Trophoblast cell (in vitro differentiated cells and primary cell): ENCODE measurements around the gene LRPPRC. TPM values are rescaled to one million over a fixed set of nuclear protein-coding genes. Genes with fewer than 3 reads are reported as not detected.
A peak's percentile ranks its signal among the peaks of the same experiment; 100 is the strongest.

Experiments
- DNase-seq, 2 donors: peaks; one replicate each; pipeline ENCODE4 v3.0.0-alpha.2; 2016
- H2AFZ ChIP-seq: 2 replicates; pipeline ENCODE4 v1.6.1; 2013; ENCODE audit warnings: low read length, moderate library complexity, mild to moderate bottlenecking; ENCODE audit not compliant: insufficient read depth, poor library complexity
- H2AK5ac ChIP-seq: 2 replicates; pipeline ENCODE4 v1.6.1; 2013; ENCODE audit warnings: mild to moderate bottlenecking, low read length
- H2BK120ac ChIP-seq: 2 replicates; pipeline ENCODE4 v1.6.1; 2013; ENCODE audit warnings: low read length, mild to moderate bottlenecking, moderate library complexity; ENCODE audit not compliant: insufficient read depth, poor library complexity
- H2BK12ac ChIP-seq: 2 replicates; pipeline ENCODE4 v1.6.1; 2013; ENCODE audit warnings: mild to moderate bottlenecking, low read length, moderate library complexity
- H2BK5ac ChIP-seq: 2 replicates; pipeline ENCODE4 v1.6.1; 2013; ENCODE audit warnings: low read length, low read depth, moderate library complexity, mild to moderate bottlenecking; ENCODE audit not compliant: poor library complexity
- H3K14ac ChIP-seq: 2 replicates; pipeline ENCODE4 v1.6.1; 2013; ENCODE audit warnings: mild to moderate bottlenecking, low read length
- H3K18ac ChIP-seq: 2 replicates; pipeline ENCODE4 v1.6.1; 2013; ENCODE audit warnings: mild to moderate bottlenecking, low read length
- H3K23ac ChIP-seq: 2 replicates; pipeline ENCODE4 v1.6.1; 2013; ENCODE audit warnings: low read length
- H3K27ac ChIP-seq: 2 replicates; pipeline ENCODE4 v1.5.1; 2013; ENCODE audit warnings: low read depth, mild to moderate bottlenecking, inconsistent platforms, low read length, moderate library complexity
- H3K27me3 ChIP-seq: 2 replicates; pipeline ENCODE4 v1.6.1; 2013; ENCODE audit warnings: inconsistent platforms, mild to moderate bottlenecking, low read length, moderate library complexity; ENCODE audit not compliant: insufficient read depth
- H3K36me3 ChIP-seq, 2 experiments: 1 replicate in 1 of 2; 2 replicates in 1 of 2; pipeline ENCODE4 v1.6.1; 2013; ENCODE audit warnings: low read length in 2 of 2, mild to moderate bottlenecking in 2 of 2, moderate library complexity in 1 of 2; ENCODE audit not compliant: insufficient read depth in 2 of 2, control insufficient read depth in 1 of 2
- H3K4ac ChIP-seq: 2 replicates; pipeline ENCODE4 v1.6.1; 2013; ENCODE audit warnings: low read depth, mild to moderate bottlenecking, low read length, moderate library complexity
- H3K4me1 ChIP-seq, 2 experiments: 1 replicate in 1 of 2; 2 replicates in 1 of 2; pipeline ENCODE4 v1.6.1; 2013; ENCODE audit warnings: low read length in 2 of 2, mild to moderate bottlenecking in 2 of 2, moderate library complexity in 1 of 2; ENCODE audit not compliant: insufficient read depth in 2 of 2, control insufficient read depth in 1 of 2
- H3K4me2 ChIP-seq: 2 replicates; pipeline ENCODE4 v1.6.1; 2013; ENCODE audit warnings: inconsistent platforms, mild to moderate bottlenecking, low read length, moderate library complexity
- H3K4me3 ChIP-seq: 2 replicates; pipeline ENCODE4 v1.5.1; 2013; ENCODE audit warnings: mild to moderate bottlenecking, low read depth, low read length, inconsistent platforms
- H3K79me1 ChIP-seq: one replicate; pipeline ENCODE4 v1.6.1; 2013; ENCODE audit warnings: low read length
- H3K79me2 ChIP-seq: 2 replicates; pipeline ENCODE4 v1.6.1; 2013; ENCODE audit warnings: low read length, mild to moderate bottlenecking; ENCODE audit not compliant: control insufficient read depth, insufficient read depth, poor library complexity
- H3K9ac ChIP-seq: 2 replicates; pipeline ENCODE4 v1.6.1; 2013; ENCODE audit warnings: mild to moderate bottlenecking, low read length
- H3K9me3 ChIP-seq: 2 replicates; pipeline ENCODE4 v1.6.1; 2013; ENCODE audit warnings: low read depth, mild to moderate bottlenecking, control low read depth, inconsistent platforms, low read length; ENCODE audit not compliant: insufficient read depth
- H4K12ac ChIP-seq: 2 replicates; pipeline ENCODE4 v1.6.1; 2013; ENCODE audit warnings: low read depth, mild to moderate bottlenecking, low read length, moderate library complexity
- H4K8ac ChIP-seq: 2 replicates; pipeline ENCODE4 v1.6.1; 2013; ENCODE audit warnings: low read depth, mild to moderate bottlenecking, low read length, moderate library complexity
- H4K91ac ChIP-seq: one replicate; pipeline ENCODE4 v1.6.1; 2013; ENCODE audit warnings: low read depth, mild to moderate bottlenecking, low read length, moderate library complexity
- WGBS: extraction: QIAGEN DNeasy Blood & Tissue Kit; methylation state at CpG from one replicate; pipeline ENCODE4 v1.1.7; 2013; ENCODE audit warnings: missing lambda C conversion rate; ENCODE audit not compliant: insufficient read length, insufficient coverage; ENCODE audit errors: extremely low coverage; 5-methylcytosine and 5-hydroxymethylcytosine counted together
- polyA plus RNA-seq: library from polyadenylated mRNA; stranded (reverse); fragments of 200-250 nt; gene quantifications from 2 replicates; pipeline ENCODE4 v1.2.3, GENCODE V29; 2013

The LRPPRC gene
- 84.1 and 86.8 TPM in 2 replicates for polyA plus RNA-seq

DNA sequence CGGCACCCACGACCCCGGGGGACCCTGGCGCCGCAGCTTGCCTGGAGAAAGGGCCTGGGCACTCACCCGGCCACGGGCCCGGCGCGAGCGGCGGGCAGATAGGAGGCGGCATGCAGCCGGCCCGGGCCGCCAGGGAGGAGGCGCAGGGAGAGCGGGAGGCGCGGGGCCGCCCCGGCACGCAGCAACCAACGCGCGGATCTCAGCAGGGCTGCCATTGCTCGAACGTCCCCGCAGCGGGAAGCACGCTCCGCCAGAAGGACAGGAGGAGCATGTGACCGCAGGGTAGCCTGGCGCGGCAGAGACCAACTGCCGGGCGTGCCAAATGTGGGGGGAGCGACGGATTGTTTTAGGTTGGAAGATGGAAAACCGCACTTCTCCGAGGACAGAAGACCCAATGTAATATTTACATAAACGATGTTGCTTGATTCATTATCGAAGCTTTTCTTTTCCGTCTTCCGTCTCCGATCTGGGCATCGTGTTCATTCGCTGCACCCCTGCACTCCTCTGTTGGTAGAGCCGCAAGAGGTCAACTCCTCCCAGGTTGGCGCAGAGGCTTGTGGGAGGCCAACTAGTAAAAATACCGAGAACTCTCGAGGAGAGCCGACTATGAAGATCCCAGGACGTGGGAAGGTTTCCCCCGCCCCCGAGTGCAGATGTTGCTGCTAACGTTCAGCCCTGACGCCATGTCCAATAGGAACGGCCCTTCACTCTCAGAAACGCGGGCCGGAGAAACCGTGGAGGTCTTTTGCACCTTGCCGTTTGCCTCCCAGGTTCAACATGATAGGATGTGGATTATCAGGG lies at the start of gene LRPPRC:
TSS of gene LRPPRC (minus strand) at position 257 of the 801 bp plus-strand sequence. CDS start at position 215, 42 bp downstream.
- Histone ChIP-seq H3K36me3 (peaks cover 0 to 10% of the 10 kb centered on the region in 2 experiments), H2BK120ac (peak within 1 kb of the TSS; percentile 52), H4K91ac (peak within 1 kb of the TSS; percentile 61), H4K8ac (peak within 1 kb of the TSS; percentile 97), H3K27ac (peak within 1 kb of the TSS; percentile 40), H2AK5ac (peak within 1 kb of the TSS; percentile 44), H3K79me2 (peaks cover 21% of the 10 kb centered on the region), H3K14ac (peak within 1 kb of the TSS; percentile 84), H3K4me2 (peak within 1 kb of the TSS; percentile 93), H2BK12ac (no peak within 1 kb of the TSS), H3K9ac (peak within 1 kb of the TSS; percentile 94), H2AFZ (peak within 1 kb of the TSS; percentile 69), H2BK5ac (peak within 1 kb of the TSS; percentile 78), H4K12ac (peak within 1 kb of the TSS; percentile 90), H3K27me3 (no peaks in the 10 kb centered on the region), H3K79me1 (peaks cover 6% of the 10 kb centered on the region), H3K9me3 (no peaks in the 10 kb centered on the region), H3K4me3 (peak within 1 kb of the TSS; percentile 99), H3K23ac (no peak within 1 kb of the TSS), H3K4ac (peak within 1 kb of the TSS; percentile 97), H3K18ac (peak within 1 kb of the TSS; percentile 61), H3K4me1 (peaks cover 0 to 4% of the 10 kb centered on the region in 2 experiments)
- no CpG with 5 or more reads among the region's 64 CpGs for WGBS
- DNase-seq: peak; percentile 92 to 97

DNA sequence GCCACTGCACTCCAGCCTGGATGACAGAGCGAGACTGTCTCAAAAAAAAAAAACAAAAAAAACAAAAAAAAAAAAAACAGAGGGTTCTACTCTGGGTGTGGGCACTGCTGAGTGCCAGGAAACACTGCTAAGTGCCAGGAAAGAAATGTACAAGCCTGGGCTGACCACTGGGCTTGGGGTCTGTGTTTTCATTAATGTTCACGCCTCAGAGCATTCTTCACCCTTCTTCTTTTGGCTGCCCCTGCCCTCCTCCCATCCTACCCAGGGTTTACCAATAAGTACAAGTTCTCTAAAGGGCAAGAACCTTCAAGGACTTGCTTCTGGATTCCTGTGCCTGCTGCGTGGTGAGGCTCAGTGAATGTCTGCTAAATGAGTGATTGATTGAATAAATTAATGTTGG lies 49.3 kb upstream of the LRPPRC start:
- no CpG with 5 or more reads among the region's 3 CpGs for WGBS

GRCh38 chr2:44044281-44044720 lies 48.5 kb upstream of the LRPPRC start:
- peaks cover 0 to 1% of the 10 kb centered on the region in 2 experiments for H3K4me1 ChIP-seq
- peak; percentile 67 to 90 for DNase-seq
- H3K23ac ChIP-seq: no peak overlapping the region
- no peaks in the 10 kb centered on the region for H3K79me1 ChIP-seq
- H3K27ac ChIP-seq: no peak overlapping the region
- H4K12ac ChIP-seq: peak overlapping the region; percentile 37
- no peaks in the 10 kb centered on the region for H3K79me2 ChIP-seq
- no CpG with 5 or more reads among the region's 10 CpGs for WGBS
- no peak overlapping the region for H2BK12ac ChIP-seq
- H2BK120ac ChIP-seq: no peak overlapping the region
- H2AK5ac ChIP-seq: no peak overlapping the region
- no peak overlapping the region for H4K91ac ChIP-seq
- H3K9me3 ChIP-seq: no peaks in the 10 kb centered on the region
- H3K18ac ChIP-seq: no peak overlapping the region
- no peak overlapping the region for H3K14ac ChIP-seq
- no peaks in the 10 kb centered on the region for H3K27me3 ChIP-seq
- H3K4me2 ChIP-seq: peak overlapping the region; percentile 28
- H4K8ac ChIP-seq: peak overlapping the region; percentile 6
- H3K36me3 ChIP-seq: no peaks in the 10 kb centered on the region
- H3K4ac ChIP-seq: no peak overlapping the region
- no peak overlapping the region for H3K4me3 ChIP-seq
- H2BK5ac ChIP-seq: no peak overlapping the region
- no peak overlapping the region for H2AFZ ChIP-seq
- H3K9ac ChIP-seq: no peak overlapping the region

More for the DNA sequence above, 49.3 kb upstream of the LRPPRC start:
- Histone ChIP-seq H3K18ac (no peak overlapping the region), H2BK12ac (no peak overlapping the region), H3K23ac (no peak overlapping the region), H3K36me3 (no peaks in the 10 kb centered on the region), H4K12ac (no peak overlapping the region), H3K4me3 (no peak overlapping the region), H2BK120ac (no peak overlapping the region), H3K4me1 (peaks cover 0 to 1% of the 10 kb centered on the region in 2 experiments), H3K4me2 (no peak overlapping the region), H3K27ac (no peak overlapping the region), H2BK5ac (no peak overlapping the region), H4K91ac (no peak overlapping the region), H2AFZ (no peak overlapping the region), H3K79me2 (no peaks in the 10 kb centered on the region), H4K8ac (no peak overlapping the region), H3K27me3 (no peaks in the 10 kb centered on the region), H3K4ac (no peak overlapping the region), H2AK5ac (no peak overlapping the region), H3K9ac (no peak overlapping the region), H3K9me3 (no peaks in the 10 kb centered on the region), H3K79me1 (no peaks in the 10 kb centered on the region), H3K14ac (no peak overlapping the region)
- DNase-seq: no peak

GRCh38 chr2:44040365-44040764 lies 44.6 kb upstream of the LRPPRC start:
- H3K18ac ChIP-seq: no peak overlapping the region
- H3K36me3 ChIP-seq: no peaks in the 10 kb centered on the region
- no peaks in the 10 kb centered on the region for H3K79me2 ChIP-seq
- no peak overlapping the region for H3K9ac ChIP-seq
- no peak overlapping the region for H3K4me2 ChIP-seq
- no peak overlapping the region for H2AFZ ChIP-seq
- no peak overlapping the region for H4K12ac ChIP-seq
- H4K8ac ChIP-seq: no peak overlapping the region
- peaks cover 0 to 1% of the 10 kb centered on the region in 2 experiments for H3K4me1 ChIP-seq
- H3K4me3 ChIP-seq: no peak overlapping the region
- no peak overlapping the region for H2BK5ac ChIP-seq
- no peaks in the 10 kb centered on the region for H3K27me3 ChIP-seq
- no peaks in the 10 kb centered on the region for H3K79me1 ChIP-seq
- H3K4ac ChIP-seq: no peak overlapping the region
- no peaks in the 10 kb centered on the region for H3K9me3 ChIP-seq
- WGBS: no CpG with 5 or more reads among the region's 3 CpGs
- DNase-seq: no peak
- H2AK5ac ChIP-seq: no peak overlapping the region
- H3K14ac ChIP-seq: no peak overlapping the region
- H3K23ac ChIP-seq: no peak overlapping the region
- no peak overlapping the region for H2BK120ac ChIP-seq
- no peak overlapping the region for H2BK12ac ChIP-seq
- H3K27ac ChIP-seq: no peak overlapping the region
- H4K91ac ChIP-seq: no peak overlapping the region
